Muscle of leg (tissue), 11 donors: ENCODE data around the gene MAP2K5. TPM values are rescaled to one million over a fixed set of nuclear protein-coding genes. Genes with fewer than 3 reads are reported as not detected.

Experiments used
- DNase-seq: peaks from one replicate; pipeline ENCODE4 v3.0.0; 2013
- H3K27ac ChIP-seq: one replicate; pipeline ENCODE4 v1.5.1; 2013; ENCODE audit warnings: mild to moderate bottlenecking, low read length, control low read depth
- H3K27me3 ChIP-seq: one replicate; pipeline ENCODE4 v1.6.1; 2013; ENCODE audit warnings: low read length; ENCODE audit not compliant: control insufficient read depth, insufficient read depth
- H3K36me3 ChIP-seq: one replicate; pipeline ENCODE4 v1.6.1; 2013; ENCODE audit warnings: low read length; ENCODE audit not compliant: control insufficient read depth, insufficient read depth
- H3K4me1 ChIP-seq: one replicate; pipeline ENCODE4 v1.6.1; 2013; ENCODE audit warnings: low read length; ENCODE audit not compliant: control insufficient read depth, insufficient read depth
- H3K4me3 ChIP-seq: one replicate; pipeline ENCODE4 v1.5.1; 2013; ENCODE audit warnings: low read length, control low read depth
- H3K9me3 ChIP-seq: replicated peaks from 2 replicates; pipeline ENCODE4 v1.6.1; 2013; ENCODE audit warnings: low read depth, low read length; ENCODE audit not compliant: control insufficient read depth
- WGBS: methylation state at CpG from one replicate; pipeline ENCODE4 v1.1.5; 2013; ENCODE audit warnings: missing lambda C conversion rate; ENCODE audit not compliant: insufficient coverage; 5-methylcytosine and 5-hydroxymethylcytosine counted together
- polyA plus RNA-seq, 8 donors: library from polyadenylated mRNA; unstranded; fragments of 120-200 nt; gene quantifications; one replicate each; pipeline versions ENCODE4 v1.2.1 to v1.2.3, GENCODE V29; 2013; ENCODE audit warnings: inconsistent platforms in 1 of 8, low replicate concordance in 1 of 8; ENCODE audit not compliant: insufficient read length in 8 of 8, insufficient read depth in 1 of 8
- total RNA-seq: library from RNA; stranded (reverse); fragments of 120-200 nt; gene quantifications from one replicate; pipeline ENCODE4 v1.2.4, GENCODE V29; 2013

The MAP2K5 gene
- total and polyA plus RNA-seq, 9 donors = 10.2 to 22.6 (median 19.4) TPM

- Histone ChIP-seq H3K4me3 (no peak overlapping the region), H3K27ac (no peak overlapping the region), H3K27me3 (peaks cover 97% of the 10 kb centered on the region), H3K9me3 (no peaks in the 10 kb centered on the region), H3K36me3 (no peaks in the 10 kb centered on the region), H3K4me1 (peaks cover 58% of the 10 kb centered on the region)
- DNase-seq = no peak
- 13% methylated on average over 46 of the region's 68 CpGs for WGBS
These were observed 287.4 kb downstream of the MAP2K5 start for GRCh38 chr15:67829647-67830504.

GRCh38 chr15:67831363-67831762 is 288.9 kb downstream of the MAP2K5 start:
- Histone ChIP-seq H3K4me1 (peaks cover 57% of the 10 kb centered on the region), H3K9me3 (no peaks in the 10 kb centered on the region), H3K4me3 (no peak overlapping the region), H3K27me3 (peaks cover 96% of the 10 kb centered on the region), H3K36me3 (no peaks in the 10 kb centered on the region), H3K27ac (no peak overlapping the region)
- DNase-seq = no peak

DNA sequence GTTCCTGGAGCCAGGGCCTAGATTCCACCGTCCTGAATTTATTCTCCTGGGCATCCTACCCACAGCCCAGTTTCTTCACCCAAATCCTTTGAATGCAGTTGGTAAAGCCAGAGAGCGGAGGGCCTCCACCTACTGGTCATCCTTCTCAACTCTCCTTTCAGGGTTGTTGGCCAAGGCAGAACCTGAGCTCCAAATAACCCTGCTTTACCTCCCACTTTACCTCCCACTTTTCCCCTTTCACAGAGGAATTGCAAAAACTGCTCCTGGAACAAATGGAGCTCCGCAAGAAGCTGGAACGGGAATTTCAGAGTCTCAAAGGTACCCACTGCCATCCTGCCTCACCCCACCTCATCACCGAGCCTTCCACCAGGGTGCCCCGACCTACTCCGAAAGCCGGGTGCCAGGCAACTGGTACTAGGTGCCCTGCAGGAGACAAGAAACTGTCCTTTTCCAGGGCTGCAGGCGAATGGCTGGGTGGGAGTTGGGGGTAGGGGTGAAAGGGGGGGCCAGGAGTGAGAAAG is 289.6 kb downstream of the MAP2K5 start:
- Histone ChIP-seq H3K4me3 (no peak overlapping the region), H3K9me3 (no peaks in the 10 kb centered on the region), H3K27me3 (peaks cover 95% of the 10 kb centered on the region), H3K4me1 (peaks cover 60% of the 10 kb centered on the region), H3K27ac (no peak overlapping the region), H3K36me3 (no peaks in the 10 kb centered on the region)
- 16% methylated on average over 4 of the region's 9 CpGs for WGBS
- no peak for DNase-seq

- Histone ChIP-seq H3K36me3 (no peaks in the 10 kb centered on the region), H3K27me3 (peaks cover 89% of the 10 kb centered on the region), H3K27ac (no peak overlapping the region), H3K4me1 (peaks cover 56% of the 10 kb centered on the region), H3K4me3 (peak overlapping the region; percentile 25), H3K9me3 (no peaks in the 10 kb centered on the region)
- no peak for DNase-seq
- 3% methylated on average over 16 of the region's 32 CpGs for WGBS
These were observed 290.6 kb downstream of the MAP2K5 start for GRCh38 chr15:67832897-67833709.

DNA sequence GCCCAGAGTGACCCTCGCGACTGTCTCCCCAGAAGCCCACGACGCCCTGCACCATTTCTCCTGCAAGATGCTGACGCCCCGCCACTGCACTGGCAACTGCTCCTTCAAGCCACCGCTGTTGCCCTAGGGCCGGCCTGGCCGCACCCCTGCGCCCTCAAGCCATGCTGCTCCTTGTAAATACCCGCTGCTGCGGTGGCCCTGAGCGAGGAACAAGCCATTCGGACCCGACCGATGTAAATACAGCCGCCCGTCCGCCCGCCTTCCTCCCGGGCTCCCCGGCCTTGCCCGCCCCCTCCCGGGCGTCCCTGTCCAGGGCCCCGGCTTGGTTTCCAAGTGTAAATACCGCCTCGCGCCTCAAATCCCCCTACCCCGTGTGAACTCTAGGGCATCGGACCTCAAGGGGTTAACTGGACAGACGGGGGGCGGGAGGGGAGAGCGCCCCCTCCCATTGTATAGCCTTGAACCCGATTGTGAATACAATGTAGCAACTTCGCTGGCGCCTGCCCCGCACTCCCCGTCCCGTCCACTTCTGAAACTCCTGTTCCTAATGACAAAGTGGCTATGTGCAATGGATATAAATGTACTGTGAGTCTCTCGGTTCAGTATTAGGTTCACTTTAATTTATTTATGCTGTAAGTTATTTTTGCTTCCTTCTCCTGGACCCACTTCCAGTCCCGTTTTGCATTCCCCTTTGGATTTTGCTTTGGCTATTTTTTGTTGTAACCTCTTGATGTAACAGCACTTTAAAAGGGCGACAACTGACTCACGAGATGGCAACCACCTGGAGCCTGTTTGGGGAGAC is 291.4 kb downstream of the MAP2K5 start:
- Histone ChIP-seq H3K4me1 (peaks cover 55% of the 10 kb centered on the region), H3K9me3 (no peaks in the 10 kb centered on the region), H3K27ac (no peak overlapping the region), H3K27me3 (peaks cover 84% of the 10 kb centered on the region), H3K36me3 (no peaks in the 10 kb centered on the region), H3K4me3 (peak overlapping the region; percentile 7)
- under 1% methylated on average over 32 of the region's 44 CpGs for WGBS
- DNase-seq = no peak

DNA sequence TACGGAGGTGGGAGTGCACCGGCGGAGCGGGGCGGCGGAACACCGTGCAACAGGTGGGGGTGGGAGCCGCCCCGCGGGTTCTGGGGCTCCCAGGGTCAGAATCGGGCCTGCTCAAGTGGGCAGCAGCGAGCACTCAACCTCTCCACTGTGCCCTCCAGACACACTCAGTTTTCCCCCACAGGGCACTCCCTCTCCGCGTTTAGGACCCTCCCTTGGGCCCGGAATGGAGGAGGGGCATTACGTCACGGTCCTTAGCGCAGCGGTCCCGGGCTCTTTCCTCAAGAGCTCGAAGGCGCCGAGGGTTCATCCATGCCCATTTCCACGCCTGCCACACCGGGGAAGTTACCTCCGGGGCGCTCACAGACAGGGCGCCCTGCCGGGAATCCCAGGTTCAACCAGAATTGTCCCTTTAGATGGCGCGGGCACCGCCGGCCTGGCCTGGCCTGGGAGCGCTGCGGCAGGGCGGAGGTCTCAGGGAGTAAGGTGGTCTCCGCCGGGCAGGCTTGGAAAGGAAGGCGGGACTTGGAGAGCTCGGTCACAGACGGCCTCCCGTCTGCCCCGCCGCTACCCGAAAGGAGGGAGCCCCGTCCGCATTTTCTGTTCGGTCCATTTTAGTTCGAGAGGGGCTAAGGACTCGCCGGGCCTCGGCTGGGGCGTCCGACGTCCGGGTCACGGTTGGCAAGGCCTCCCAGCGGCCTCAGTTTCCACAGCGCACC is 292.2 kb downstream of the MAP2K5 start:
- Histone ChIP-seq H3K36me3 (no peaks in the 10 kb centered on the region), H3K4me3 (peak overlapping the region; percentile 28), H3K27me3 (peaks cover 76% of the 10 kb centered on the region), H3K4me1 (peaks cover 54% of the 10 kb centered on the region), H3K9me3 (no peaks in the 10 kb centered on the region), H3K27ac (no peak overlapping the region)
- DNase-seq = no peak
- 11% methylated on average over 56 of the region's 59 CpGs for WGBS

DNA sequence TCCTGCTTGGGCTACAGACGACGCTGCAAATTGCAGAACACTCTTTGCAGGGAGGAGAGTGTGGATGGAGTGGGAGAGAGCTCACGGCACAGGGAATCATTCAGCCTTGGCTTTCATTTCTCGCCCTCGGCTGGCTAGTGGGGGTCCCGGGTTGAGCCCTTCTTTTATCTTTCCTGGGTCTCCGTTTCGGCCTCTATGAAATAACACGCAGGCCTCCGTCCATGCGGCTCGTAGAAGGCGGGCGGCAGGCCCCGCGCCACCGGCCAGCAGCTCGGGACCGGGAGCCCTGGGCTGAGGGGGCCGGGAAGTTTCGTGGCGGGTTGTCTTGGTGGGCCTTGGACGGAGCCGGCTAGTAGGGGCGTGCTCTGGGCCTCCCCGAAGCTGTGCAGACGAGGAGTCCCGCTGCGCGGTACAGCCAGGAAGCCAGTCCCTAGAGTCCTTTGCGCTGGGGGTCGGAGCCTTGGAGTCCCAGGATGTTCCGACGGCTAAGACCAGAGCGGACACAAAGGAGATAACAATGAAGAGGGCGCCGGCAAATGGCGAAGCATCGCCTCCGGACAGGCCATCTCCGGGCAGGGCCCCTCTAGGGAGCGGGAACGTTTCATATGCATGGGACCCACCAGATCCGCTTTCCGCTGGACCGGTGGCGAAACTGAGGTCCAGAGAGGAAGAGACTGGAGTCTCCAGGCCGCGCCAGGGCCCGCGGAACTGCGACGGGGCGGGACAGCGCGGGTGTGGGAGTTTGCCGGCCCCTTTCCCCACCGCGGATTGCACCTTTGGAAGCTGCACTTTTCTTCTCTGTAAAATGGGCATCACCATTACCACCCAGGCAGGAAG is 293.0 kb downstream of the MAP2K5 start:
- Histone ChIP-seq H3K36me3 (no peaks in the 10 kb centered on the region), H3K9me3 (no peaks in the 10 kb centered on the region), H3K27ac (no peak overlapping the region), H3K27me3 (peaks cover 68% of the 10 kb centered on the region), H3K4me1 (peaks cover 54% of the 10 kb centered on the region), H3K4me3 (peak overlapping the region; percentile 28)
- 16% methylated on average over 48 of the region's 59 CpGs for WGBS
- DNase-seq = no peak

DNA sequence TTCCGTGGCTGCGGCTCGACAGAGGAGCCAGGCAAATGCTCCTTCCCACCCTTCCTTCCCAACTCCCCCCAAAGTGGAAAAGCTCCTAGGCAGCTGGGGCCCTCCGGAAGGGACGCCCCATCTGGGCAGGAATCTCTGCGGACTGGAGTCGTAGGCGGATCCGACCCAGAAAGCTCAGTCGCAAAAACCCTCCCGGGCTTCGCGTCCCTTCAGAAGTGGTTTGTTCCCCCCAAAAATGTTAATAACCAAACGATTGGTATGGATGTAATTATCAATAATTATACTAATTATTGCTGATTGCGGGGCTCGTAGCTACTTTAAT is 293.6 kb downstream of the MAP2K5 start:
- Histone ChIP-seq H3K27me3 (peaks cover 62% of the 10 kb centered on the region), H3K27ac (no peak overlapping the region), H3K4me3 (peak overlapping the region; percentile 15), H3K36me3 (no peaks in the 10 kb centered on the region), H3K4me1 (peaks cover 57% of the 10 kb centered on the region), H3K9me3 (no peaks in the 10 kb centered on the region)
- 9% methylated on average over 7 of the region's 16 CpGs for WGBS
- no peak for DNase-seq

DNA sequence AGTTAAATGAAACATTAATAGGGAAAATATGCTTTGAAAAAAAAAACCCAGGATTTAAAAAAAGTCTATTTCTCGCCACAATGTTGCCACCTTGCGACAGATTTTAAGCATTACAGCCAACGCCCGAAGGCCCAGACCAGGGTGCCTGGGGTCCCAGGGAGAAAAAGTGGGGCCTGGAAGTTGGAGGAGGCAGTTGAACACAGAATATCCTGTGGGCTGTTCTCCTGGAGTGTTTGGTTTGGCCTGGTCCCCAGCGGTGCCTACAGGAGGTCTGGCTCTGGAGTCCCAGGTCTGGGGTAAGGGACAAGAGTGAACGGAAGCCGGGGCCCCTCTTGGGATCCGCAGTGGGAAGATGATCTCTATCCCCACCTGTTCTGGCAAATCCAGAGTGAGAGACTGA is 294.0 kb downstream of the MAP2K5 start:
- no peaks in the 10 kb centered on the region for H3K9me3 ChIP-seq
- no peaks in the 10 kb centered on the region for H3K36me3 ChIP-seq
- H3K4me1 ChIP-seq = peaks cover 60% of the 10 kb centered on the region
- peak overlapping the region; percentile 15 for H3K4me3 ChIP-seq
- H3K27me3 ChIP-seq = peaks cover 58% of the 10 kb centered on the region
- WGBS = 50% methylated on average over 2 of the region's 8 CpGs
- DNase-seq = peak; percentile 67
- no peak overlapping the region for H3K27ac ChIP-seq
